Measurements from ENCODE around the gene PKP1. TPM values are rescaled to one million over a fixed set of nuclear protein-coding genes. Genes with fewer than 3 reads are reported as not detected.

The PKP1 gene
- total RNA-seq, 6 experiments from 2014 or later, result not detected

GRCh38 chr1:201270616-201271390 lies 12.5 kb upstream of the PKP1 start:
- no peak for TF ChIP-seq CTCF (IDR thresholded peaks at IDR 0.05)
- Mint-ChIP-seq H3K4me1 (ENCODE audit: low read depth) (peaks cover 50% of the 10 kb centered on the region), H3K27me3 (ENCODE audit: insufficient read depth) (no peaks in the 10 kb centered on the region; the same call in 1 of the 2 replicates), H3K4me3 (no peak overlapping the region), H3K27ac (no peak overlapping the region), H3K9me3 (no peaks in the 10 kb centered on the region), H3K36me3 (ENCODE audit: low read depth) (no peaks in the 10 kb centered on the region)
- no peak for DNase-seq

- H3K9me3 Mint-ChIP-seq, result no peaks in the 10 kb centered on the region
- H3K4me1 Mint-ChIP-seq (ENCODE audit: low read depth), result peaks cover 33% of the 10 kb centered on the region
- no peak for DNase-seq
- peaks cover 1% of the 10 kb centered on the region for H3K27me3 Mint-ChIP-seq (ENCODE audit: insufficient read depth)
- no peaks in the 10 kb centered on the region for H3K36me3 Mint-ChIP-seq (ENCODE audit: low read depth)
- no peak overlapping the region for H3K27ac Mint-ChIP-seq
- H3K4me3 Mint-ChIP-seq, result no peak overlapping the region
- TF ChIP-seq CTCF (IDR thresholded peaks at IDR 0.05), result no peak
These were observed 10.5 kb upstream of the PKP1 start for GRCh38 chr1:201272799-201273198.

- no peaks in the 10 kb centered on the region for H3K9me3 Mint-ChIP-seq
- no peak overlapping the region for H3K4me3 Mint-ChIP-seq
- peaks cover 17% of the 10 kb centered on the region for H3K4me1 Mint-ChIP-seq (ENCODE audit: low read depth)
- no peaks in the 10 kb centered on the region for H3K36me3 Mint-ChIP-seq (ENCODE audit: low read depth)
- H3K27me3 Mint-ChIP-seq (ENCODE audit: insufficient read depth), result peaks cover 10% of the 10 kb centered on the region
- no peak overlapping the region for H3K27ac Mint-ChIP-seq
- TF ChIP-seq CTCF (IDR thresholded peaks at IDR 0.05), result no peak
- no peak for DNase-seq
These were observed 8.6 kb upstream of the PKP1 start for GRCh38 chr1:201274616-201275252.

GRCh38 chr1:201275253-201275666 lies 8.0 kb upstream of the PKP1 start:
- Mint-ChIP-seq H3K27me3 (ENCODE audit: insufficient read depth) (peaks cover 12% of the 10 kb centered on the region), H3K9me3 (no peaks in the 10 kb centered on the region), H3K36me3 (ENCODE audit: low read depth) (no peaks in the 10 kb centered on the region), H3K4me3 (no peak overlapping the region), H3K4me1 (ENCODE audit: low read depth) (peaks cover 17% of the 10 kb centered on the region), H3K27ac (no peak overlapping the region)
- TF ChIP-seq CTCF (IDR thresholded peaks at IDR 0.05), result no peak
- peak; percentile 38 for DNase-seq

- H3K4me1 Mint-ChIP-seq (ENCODE audit: low read depth), result peaks cover 17% of the 10 kb centered on the region
- TF ChIP-seq CTCF (IDR thresholded peaks at IDR 0.05), result no peak
- no peak overlapping the region for H3K4me3 Mint-ChIP-seq
- H3K9me3 Mint-ChIP-seq, result no peaks in the 10 kb centered on the region
- H3K27me3 Mint-ChIP-seq (ENCODE audit: insufficient read depth), result peaks cover 20% of the 10 kb centered on the region
- H3K27ac Mint-ChIP-seq, result no peak overlapping the region
- no peaks in the 10 kb centered on the region for H3K36me3 Mint-ChIP-seq (ENCODE audit: low read depth)
- DNase-seq, result no peak
These were observed 6.4 kb upstream of the PKP1 start for GRCh38 chr1:201276891-201277290.

Data from HFFc6 (cell line).